Measurements from ENCODE around the gene PIP5K1B. TPM values are rescaled to one million over a fixed set of nuclear protein-coding genes. Genes with fewer than 3 reads are reported as not detected.

Gene PIP5K1B
- total and polyA plus RNA-seq, 4 experiments from 2014 or later: 0.12 to 0.25 TPM; not detected in 2

- no peaks in the 10 kb centered on the region for H3K36me3 Mint-ChIP-seq
- Histone ChIP-seq H3K27me3 (ENCODE audit: insufficient read depth, low read length) (no peaks in the 10 kb centered on the region), H3K36me3 (ENCODE audit: insufficient read depth, low read length) (no peaks in the 10 kb centered on the region), H3K4me1 (ENCODE audit: insufficient read depth, low read length) (peaks cover 14% of the 10 kb centered on the region), H3K4me3 (ENCODE audit: low read length in 2 of 2) (no peak overlapping the region), H3K27ac (ENCODE audit: low read depth, low read length) (no peak overlapping the region), H3K9me3 (ENCODE audit: control insufficient read depth in 1 of 2, low read length in 2 of 2) (no peaks in the 10 kb centered on the region)
- peaks cover 8 to 21% of the 10 kb centered on the region in 2 donors for H3K27me3 Mint-ChIP-seq
- no peak overlapping the region for H3K27ac Mint-ChIP-seq
- peaks cover 0 to 1% (median 0%) of the 10 kb centered on the region in 8 donors for H3K9me3 Mint-ChIP-seq
- intact Hi-C loops (cut with micrococcal nuclease): no loop called here
- ChIA-PET POLR2A (ENCODE audit: partially characterized antibody) (no interaction called here), CTCF (ENCODE audit: partially characterized antibody) (no interaction called here)
- peak in 1 of 5 donors; percentile 20 for DNase-seq
- H3K4me1 Mint-ChIP-seq: peaks cover 7 to 10% (median 9%) of the 10 kb centered on the region in 4 donors
- peak overlapping the region in 2 of 8 donors; percentile 1 to 37 for H3K4me3 Mint-ChIP-seq
These were observed 226.8 kb downstream of the PIP5K1B start for GRCh38 chr9:68931821-68932220.

GRCh38 chr9:68932458-68932857 lies 227.4 kb downstream of the PIP5K1B start:
- no peak overlapping the region for H3K27ac ChIP-seq (ENCODE audit: low read depth, low read length)
- Mint-ChIP-seq H3K27me3 (peaks cover 11 to 23% of the 10 kb centered on the region in 2 donors), H3K27ac (no peak overlapping the region), H3K4me3 (no peak overlapping the region), H3K4me1 (peaks cover 7 to 10% (median 9%) of the 10 kb centered on the region in 4 donors), H3K9me3 (peaks cover 0 to 1% (median 0%) of the 10 kb centered on the region in 8 donors), H3K36me3 (no peaks in the 10 kb centered on the region)
- H3K36me3 ChIP-seq (ENCODE audit: insufficient read depth, low read length): no peaks in the 10 kb centered on the region
- ChIA-PET POLR2A (ENCODE audit: partially characterized antibody) (no interaction called here), CTCF (ENCODE audit: partially characterized antibody) (no interaction called here)
- H3K27me3 ChIP-seq (ENCODE audit: insufficient read depth, low read length): no peaks in the 10 kb centered on the region
- no peak for DNase-seq
- H3K9me3 ChIP-seq (ENCODE audit: control insufficient read depth in 1 of 2, low read length in 2 of 2): no peaks in the 10 kb centered on the region
- no peak overlapping the region for H3K4me3 ChIP-seq (ENCODE audit: low read length in 2 of 2)
- intact Hi-C loops (cut with micrococcal nuclease): no loop called here
- H3K4me1 ChIP-seq (ENCODE audit: insufficient read depth, low read length): peaks cover 14% of the 10 kb centered on the region

GRCh38 chr9:68933434-68934328 lies 228.6 kb downstream of the PIP5K1B start:
- no peaks in the 10 kb centered on the region for H3K36me3 ChIP-seq (ENCODE audit: insufficient read depth, low read length)
- Mint-ChIP-seq H3K9me3 (peaks cover 0 to 2% (median 0%) of the 10 kb centered on the region in 8 donors), H3K4me3 (no peak overlapping the region), H3K4me1 (peaks cover 7 to 10% (median 9%) of the 10 kb centered on the region in 4 donors), H3K27ac (peak overlapping the region in 1 of 7 donors; percentile 29), H3K36me3 (no peaks in the 10 kb centered on the region), H3K27me3 (peaks cover 14 to 20% of the 10 kb centered on the region in 2 donors)
- ChIA-PET CTCF (ENCODE audit: partially characterized antibody) (no interaction called here), POLR2A (ENCODE audit: partially characterized antibody) (no interaction called here)
- DNase-seq: no peak
- no peak overlapping the region for H3K4me3 ChIP-seq (ENCODE audit: low read length in 2 of 2)
- intact Hi-C loops (cut with micrococcal nuclease): no loop called here
- no peaks in the 10 kb centered on the region for H3K9me3 ChIP-seq (ENCODE audit: control insufficient read depth in 1 of 2, low read length in 2 of 2)
- H3K4me1 ChIP-seq (ENCODE audit: insufficient read depth, low read length): peaks cover 14% of the 10 kb centered on the region
- no peaks in the 10 kb centered on the region for H3K27me3 ChIP-seq (ENCODE audit: insufficient read depth, low read length)
- no peak overlapping the region for H3K27ac ChIP-seq (ENCODE audit: low read depth, low read length)

GRCh38 chr9:68934329-68934644 lies 229.2 kb downstream of the PIP5K1B start:
- CTCF ChIA-PET (ENCODE audit: partially characterized antibody): no interaction called here
- no peaks in the 10 kb centered on the region for H3K27me3 ChIP-seq (ENCODE audit: insufficient read depth, low read length)
- H3K36me3 Mint-ChIP-seq: no peaks in the 10 kb centered on the region
- no peak overlapping the region for H3K27ac Mint-ChIP-seq
- intact Hi-C loops (cut with micrococcal nuclease): no loop called here
- H3K9me3 ChIP-seq (ENCODE audit: control insufficient read depth in 1 of 2, low read length in 2 of 2): no peaks in the 10 kb centered on the region
- no peaks in the 10 kb centered on the region for H3K36me3 ChIP-seq (ENCODE audit: insufficient read depth, low read length)
- H3K27me3 Mint-ChIP-seq: peaks cover 11 to 19% of the 10 kb centered on the region in 2 donors
- peaks cover 14% of the 10 kb centered on the region for H3K4me1 ChIP-seq (ENCODE audit: insufficient read depth, low read length)
- no peak overlapping the region for H3K4me3 Mint-ChIP-seq
- no peak overlapping the region for H3K4me3 ChIP-seq (ENCODE audit: low read length in 2 of 2)
- H3K4me1 Mint-ChIP-seq: peaks cover 7 to 10% (median 9%) of the 10 kb centered on the region in 4 donors
- no peak overlapping the region for H3K27ac ChIP-seq (ENCODE audit: low read depth, low read length)
- H3K9me3 Mint-ChIP-seq: peaks cover 0 to 2% (median 0%) of the 10 kb centered on the region in 8 donors
- no peak for DNase-seq
- POLR2A ChIA-PET (ENCODE audit: partially characterized antibody): no interaction called here

GRCh38 chr9:68940573-68940972 lies 235.5 kb downstream of the PIP5K1B start:
- H3K4me3 ChIP-seq (ENCODE audit: low read length in 2 of 2): no peak overlapping the region
- no peaks in the 10 kb centered on the region for H3K4me1 ChIP-seq (ENCODE audit: insufficient read depth, low read length)
- H3K27me3 ChIP-seq (ENCODE audit: insufficient read depth, low read length): no peaks in the 10 kb centered on the region
- no peaks in the 10 kb centered on the region for H3K4me1 Mint-ChIP-seq
- DNase-seq: no peak
- CTCF ChIA-PET (ENCODE audit: partially characterized antibody): interaction anchor here (1.6 kb wide), 1 partner anchor 12 kb away, joined by 4 read pairs; no protein-coding TSS in a partner anchor
- POLR2A ChIA-PET (ENCODE audit: partially characterized antibody): interaction anchor here (1.2 kb wide), 1 partner anchor 160 kb away, joined by 3 read pairs; a partner anchor contains a TSS
- H3K27me3 Mint-ChIP-seq: peaks cover 5 to 7% of the 10 kb centered on the region in 2 donors
- H3K9me3 ChIP-seq (ENCODE audit: control insufficient read depth in 1 of 2, low read length in 2 of 2): no peaks in the 10 kb centered on the region
- no peak overlapping the region for H3K27ac Mint-ChIP-seq
- H3K4me3 Mint-ChIP-seq: no peak overlapping the region
- H3K36me3 ChIP-seq (ENCODE audit: insufficient read depth, low read length): no peaks in the 10 kb centered on the region
- peaks cover 0 to 2% (median 0%) of the 10 kb centered on the region in 8 donors for H3K9me3 Mint-ChIP-seq
- intact Hi-C loops (cut with micrococcal nuclease): no loop called here
- no peak overlapping the region for H3K27ac ChIP-seq (ENCODE audit: low read depth, low read length)
- no peaks in the 10 kb centered on the region for H3K36me3 Mint-ChIP-seq

GRCh38 chr9:68941780-68942459 lies 236.9 kb downstream of the PIP5K1B start:
- ChIA-PET CTCF (ENCODE audit: partially characterized antibody) (interaction anchor here (0.7 kb wide), 1 partner anchor 45 kb away, joined by 3 read pairs; no protein-coding TSS in a partner anchor), POLR2A (ENCODE audit: partially characterized antibody) (no interaction called here)
- no peak overlapping the region for H3K27ac Mint-ChIP-seq
- no peaks in the 10 kb centered on the region for H3K4me1 Mint-ChIP-seq
- Histone ChIP-seq H3K27me3 (ENCODE audit: insufficient read depth, low read length) (no peaks in the 10 kb centered on the region), H3K4me3 (ENCODE audit: low read length in 2 of 2) (no peak overlapping the region), H3K4me1 (ENCODE audit: insufficient read depth, low read length) (no peaks in the 10 kb centered on the region), H3K9me3 (ENCODE audit: control insufficient read depth in 1 of 2, low read length in 2 of 2) (no peaks in the 10 kb centered on the region), H3K36me3 (ENCODE audit: insufficient read depth, low read length) (no peaks in the 10 kb centered on the region), H3K27ac (ENCODE audit: low read depth, low read length) (no peak overlapping the region)
- no peak for DNase-seq
- intact Hi-C loops (cut with micrococcal nuclease): no loop called here
- H3K27me3 Mint-ChIP-seq: peaks cover 5 to 10% of the 10 kb centered on the region in 2 donors
- H3K9me3 Mint-ChIP-seq: peaks cover 0 to 2% (median 0%) of the 10 kb centered on the region in 8 donors
- no peaks in the 10 kb centered on the region for H3K36me3 Mint-ChIP-seq
- H3K4me3 Mint-ChIP-seq: no peak overlapping the region

GRCh38 chr9:68942790-68943189 lies 237.8 kb downstream of the PIP5K1B start:
- no peaks in the 10 kb centered on the region for H3K4me1 ChIP-seq (ENCODE audit: insufficient read depth, low read length)
- ChIA-PET CTCF (ENCODE audit: partially characterized antibody) (interaction anchor here (1.2 kb wide), 1 partner anchor 11 kb away, joined by 3 read pairs; no protein-coding TSS in a partner anchor), POLR2A (ENCODE audit: partially characterized antibody) (no interaction called here)
- H3K9me3 ChIP-seq (ENCODE audit: control insufficient read depth in 1 of 2, low read length in 2 of 2): no peaks in the 10 kb centered on the region
- intact Hi-C loops (cut with micrococcal nuclease): no loop called here
- Mint-ChIP-seq H3K36me3 (no peaks in the 10 kb centered on the region), H3K4me1 (no peaks in the 10 kb centered on the region), H3K4me3 (no peak overlapping the region), H3K9me3 (no peaks in the 10 kb centered on the region), H3K27me3 (peaks cover 1 to 8% of the 10 kb centered on the region in 2 donors), H3K27ac (no peak overlapping the region)
- H3K27ac ChIP-seq (ENCODE audit: low read depth, low read length): no peak overlapping the region
- H3K27me3 ChIP-seq (ENCODE audit: insufficient read depth, low read length): no peaks in the 10 kb centered on the region
- no peaks in the 10 kb centered on the region for H3K36me3 ChIP-seq (ENCODE audit: insufficient read depth, low read length)
- no peak for DNase-seq
- no peak overlapping the region for H3K4me3 ChIP-seq (ENCODE audit: low read length in 2 of 2)

Data from CD4-positive, alpha-beta memory T cell (primary cell).